ENCODE results near the gene INSYN1.

GRCh38 chr15:73779974-73780373, 26.8 kb upstream of the INSYN1 start:
- TF ChIP-seq, protein P1, sequence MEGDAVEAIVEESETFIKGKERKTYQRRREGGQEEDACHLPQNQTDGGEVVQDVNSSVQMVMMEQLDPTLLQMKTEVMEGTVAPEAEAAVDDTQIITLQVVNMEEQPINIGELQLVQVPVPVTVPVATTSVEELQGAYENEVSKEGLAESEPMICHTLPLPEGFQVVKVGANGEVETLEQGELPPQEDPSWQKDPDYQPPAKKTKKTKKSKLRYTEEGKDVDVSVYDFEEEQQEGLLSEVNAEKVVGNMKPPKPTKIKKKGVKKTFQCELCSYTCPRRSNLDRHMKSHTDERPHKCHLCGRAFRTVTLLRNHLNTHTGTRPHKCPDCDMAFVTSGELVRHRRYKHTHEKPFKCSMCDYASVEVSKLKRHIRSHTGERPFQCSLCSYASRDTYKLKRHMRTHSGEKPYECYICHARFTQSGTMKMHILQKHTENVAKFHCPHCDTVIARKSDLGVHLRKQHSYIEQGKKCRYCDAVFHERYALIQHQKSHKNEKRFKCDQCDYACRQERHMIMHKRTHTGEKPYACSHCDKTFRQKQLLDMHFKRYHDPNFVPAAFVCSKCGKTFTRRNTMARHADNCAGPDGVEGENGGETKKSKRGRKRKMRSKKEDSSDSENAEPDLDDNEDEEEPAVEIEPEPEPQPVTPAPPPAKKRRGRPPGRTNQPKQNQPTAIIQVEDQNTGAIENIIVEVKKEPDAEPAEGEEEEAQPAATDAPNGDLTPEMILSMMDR (IDR thresholded peaks at IDR 0.05): no peak
- TF ChIP-seq POLR2A (IDR thresholded peaks at IDR 0.05): no peak
